Fibroblast of lung (primary cell): ENCODE measurements around the gene HDAC4.

Experiments
- CTCF ChIP-seq, 2 donors: IDR thresholded peaks in 1 of 2; conservative IDR thresholded peaks in 1 of 2; 1 replicate in 1 of 2; 2 replicates in 1 of 2; pipeline ENCODE4 v1.5.1; 2011 to 2012; ENCODE audit warnings: low read length in 2 of 2, control low read depth in 1 of 2, inconsistent platforms in 1 of 2, low read depth in 1 of 2, mild to moderate bottlenecking in 1 of 2
- EZH2 ChIP-seq: IDR thresholded peaks from 2 replicates; pipeline ENCODE4 v1.5.1; 2012; ENCODE audit warnings: low read length, control low read depth, mild to moderate bottlenecking; ENCODE audit errors: missing control alignments

- TF ChIP-seq CTCF (conservative IDR thresholded peaks at IDR 0.05 in 1 of 2, IDR thresholded peaks at IDR 0.05 in 1 of 2; ENCODE audit: low read depth in 1 of 2, low read length in 2 of 2) (no peak), EZH2 (no peak)
Observed at GRCh38 chr2:239132786-239133185, 268.0 kb downstream of the HDAC4 start.
